CD4-positive, alpha-beta T cell treated with Interleukin-1 beta for 1 hour (primary cell): ENCODE results near the gene TAF8.

Source experiments
- DNase-seq, 2 donors: peaks; one replicate each; pipeline ENCODE4 v3.0.0-alpha.2; 2020 to 2022

Gene TAF8

GRCh38 chr6:42125663-42126062 is 75.3 kb downstream of the TAF8 start:
- no peak for DNase-seq

GRCh38 chr6:42128460-42129359 is 78.4 kb downstream of the TAF8 start:
- no peak for DNase-seq

GRCh38 chr6:42129360-42129676 is 79.0 kb downstream of the TAF8 start:
- no peak for DNase-seq

GRCh38 chr6:42131531-42131930 is 81.2 kb downstream of the TAF8 start:
- no peak for DNase-seq

- DNase-seq = no peak
Observed at GRCh38 chr6:42133926-42134325, 83.6 kb downstream of the TAF8 start.

GRCh38 chr6:42135161-42135560 is 84.8 kb downstream of the TAF8 start:
- DNase-seq = no peak

- no peak for DNase-seq
Observed at GRCh38 chr6:42135722-42136121, 85.4 kb downstream of the TAF8 start.

GRCh38 chr6:42136508-42137193 is 86.3 kb downstream of the TAF8 start:
- DNase-seq = peak; percentile 3 to 15
